CMK (cell line): ENCODE measurements around the gene IFITM1.

ENCODE experiments used
- DNase-seq: peaks from one replicate; pipeline ENCODE4 v3.0.0-alpha.2; 2010; ENCODE audit warnings: low read depth

IFITM1 gene

GRCh38 chr11:293852-294661 is 19.8 kb upstream of the IFITM1 start:
- DNase-seq: no peak

GRCh38 chr11:294780-295179 is 19.1 kb upstream of the IFITM1 start:
- DNase-seq: no peak

DNA sequence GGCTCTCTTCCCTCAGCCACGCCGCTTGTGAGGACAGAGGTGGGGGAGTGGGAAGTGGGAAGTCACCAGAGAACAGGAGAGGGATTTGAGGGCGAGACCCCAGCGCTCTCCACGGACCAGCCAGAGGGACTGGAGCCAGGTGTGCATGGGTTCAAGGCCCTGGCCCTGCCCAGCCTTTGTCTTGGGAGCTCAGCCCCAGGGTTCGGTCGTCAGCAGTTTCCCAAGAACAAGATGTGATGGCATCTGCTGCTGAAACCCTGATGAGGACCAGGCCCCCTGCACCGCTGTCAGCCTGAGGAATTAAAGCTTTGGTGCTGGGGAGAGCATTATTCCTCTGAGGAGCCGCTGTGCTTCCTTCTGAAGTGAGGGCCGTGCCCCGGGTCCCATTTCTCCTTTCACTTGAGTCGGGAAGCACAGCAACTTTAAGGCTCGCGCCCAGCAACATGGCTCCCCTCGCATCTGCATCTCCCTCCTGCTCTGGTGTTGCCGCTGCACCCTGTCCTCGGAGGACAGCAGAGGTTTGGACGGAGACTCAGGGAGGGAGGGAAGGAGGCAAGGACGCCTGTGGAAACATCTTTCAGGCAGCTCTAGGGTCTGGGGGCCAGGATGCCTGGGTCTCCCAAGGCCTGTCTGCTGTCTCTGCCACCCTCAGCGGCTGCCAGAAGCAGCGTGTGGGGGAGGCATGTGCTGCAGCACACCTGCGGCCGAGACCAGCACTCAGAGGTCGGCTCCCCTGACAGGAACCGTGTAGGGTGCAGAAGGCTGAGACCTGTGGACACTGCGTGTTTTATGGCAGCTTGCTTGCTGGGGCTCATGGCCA is 18.3 kb upstream of the IFITM1 start:
- no peak for DNase-seq

GRCh38 chr11:296171-297050 is 17.4 kb upstream of the IFITM1 start:
- no peak for DNase-seq

GRCh38 chr11:297051-297585 is 16.7 kb upstream of the IFITM1 start:
- no peak for DNase-seq

- peak; percentile 74 for DNase-seq
These were observed 16.0 kb upstream of the IFITM1 start for GRCh38 chr11:297586-298405.

DNA sequence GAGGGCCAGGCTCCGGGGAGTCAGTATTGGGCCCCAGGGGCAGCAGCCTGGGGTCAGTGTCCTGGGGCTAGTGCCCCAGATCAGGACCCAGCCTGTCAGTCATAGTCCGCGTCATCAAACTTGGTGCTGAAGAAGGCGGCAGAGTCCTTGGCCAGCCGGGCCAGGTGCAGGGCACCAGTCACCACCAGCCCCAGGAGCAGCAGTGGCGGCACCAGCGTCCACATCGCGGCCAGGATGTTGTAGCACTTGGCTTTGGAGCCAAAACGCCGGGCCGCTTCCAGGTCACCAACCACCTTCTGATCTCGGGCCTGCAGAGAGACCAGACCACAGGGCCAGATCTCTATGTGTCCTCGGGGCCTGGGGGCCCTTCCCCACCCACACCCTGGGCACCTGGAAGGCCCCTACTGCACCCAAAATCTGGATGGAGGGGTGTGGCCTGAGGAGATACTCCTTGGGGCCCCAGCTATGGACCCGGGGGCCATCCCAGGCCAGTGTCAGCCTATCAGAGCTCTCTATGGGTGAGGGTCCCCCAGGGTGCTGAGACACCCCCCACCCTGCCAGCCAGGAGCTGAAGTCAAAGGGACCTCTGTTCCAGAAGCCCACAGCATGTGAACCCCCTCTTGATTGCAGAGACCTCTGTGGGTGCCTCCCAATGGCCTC is 15.3 kb upstream of the IFITM1 start:
- no peak for DNase-seq

GRCh38 chr11:299081-299891 is 14.6 kb upstream of the IFITM1 start, which contains the start of gene IFITM5:
Gene IFITM5, minus strand, starts transcription at chr11:299526. Its CDS starts 36 bp downstream, at chr11:299490.
- no peak for DNase-seq

GRCh38 chr11:299951-300735 is 13.7 kb upstream of the IFITM1 start:
- no peak for DNase-seq

DNA sequence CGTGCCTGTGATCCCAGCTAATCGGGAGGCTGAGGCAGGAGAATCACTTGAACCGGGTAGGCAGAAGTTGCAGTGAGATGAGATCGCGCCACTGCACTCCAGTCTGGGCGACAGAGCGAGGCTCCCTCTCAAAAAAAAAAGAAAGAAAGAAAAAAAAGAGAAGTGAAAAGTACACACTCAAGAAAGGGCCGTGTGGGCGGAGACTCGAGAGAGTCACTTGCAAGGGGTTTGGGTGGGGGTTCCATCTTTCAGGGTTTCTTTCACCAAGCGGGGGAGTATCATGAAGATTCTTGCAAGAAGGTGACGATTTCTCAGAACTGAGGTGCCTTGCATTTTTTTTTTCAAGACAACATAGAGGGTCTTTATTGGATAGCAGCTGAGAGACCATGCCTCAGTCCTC is 10.5 kb upstream of the IFITM1 start:
- DNase-seq: no peak

DNA sequence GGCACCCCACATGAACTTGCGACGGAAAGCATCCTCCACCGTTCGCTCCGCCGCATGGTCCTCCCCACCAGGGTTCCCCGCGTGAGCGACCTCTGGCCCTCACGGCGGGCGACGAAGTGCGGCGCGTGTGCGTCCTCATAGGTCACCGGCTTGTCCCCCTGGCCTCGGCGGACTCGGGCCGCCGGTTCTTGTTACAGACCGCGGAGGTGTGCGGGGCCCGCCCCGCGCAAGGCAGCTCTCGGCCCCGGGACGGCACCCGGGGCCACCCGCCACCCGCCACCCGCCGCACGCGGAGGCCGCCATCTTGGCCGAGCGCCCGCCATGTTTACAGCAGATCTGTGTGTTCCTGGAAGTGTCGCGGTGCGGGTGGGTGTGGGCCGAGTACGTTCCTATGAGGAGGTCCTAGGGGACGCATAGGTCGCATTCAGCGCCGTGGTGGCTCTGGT is 9.8 kb upstream of the IFITM1 start:
- DNase-seq: no peak

DNA sequence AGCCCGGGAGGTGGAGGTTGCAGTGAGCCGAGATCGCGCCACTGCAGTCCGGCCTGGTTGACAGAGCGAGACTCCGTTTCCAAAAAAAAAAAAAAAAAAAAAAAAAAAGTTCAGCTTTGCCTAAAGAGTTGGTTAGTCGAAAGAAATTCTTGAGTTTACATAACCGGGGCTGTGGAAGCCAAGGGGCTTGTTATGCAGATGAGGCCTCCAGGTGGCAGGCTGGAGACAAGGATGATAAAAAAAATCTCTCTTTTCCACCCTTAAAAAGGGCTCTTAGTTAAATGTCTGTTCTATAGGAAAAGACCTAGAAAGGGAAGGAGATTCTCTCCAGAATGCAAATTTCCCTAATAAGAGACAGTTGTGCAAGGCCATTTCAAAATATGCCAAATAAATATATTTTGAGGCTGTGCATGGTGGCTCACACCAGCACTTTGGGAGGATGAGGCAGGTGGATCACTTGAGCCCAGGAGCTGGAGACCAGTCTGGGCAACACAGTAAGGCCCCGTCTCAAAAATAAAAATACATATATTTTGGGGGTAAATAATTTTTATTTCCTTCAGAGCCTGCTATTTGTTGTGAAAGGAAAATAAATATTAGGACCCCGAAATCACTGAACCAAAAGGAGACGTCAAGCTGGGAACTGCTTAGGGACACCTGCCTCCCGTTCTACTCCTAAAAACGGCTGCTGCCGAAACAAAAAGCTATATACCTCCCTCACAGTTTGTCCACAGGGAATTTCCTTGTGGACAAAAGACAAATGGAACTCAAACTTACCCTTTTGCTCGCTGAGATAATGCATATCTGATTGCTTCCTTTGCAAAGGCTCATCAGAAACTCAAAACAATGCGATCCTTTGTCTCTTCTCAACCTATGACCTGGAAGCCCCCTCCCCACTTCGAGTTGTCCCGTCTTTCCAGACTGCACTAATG is 8.7 kb upstream of the IFITM1 start:
- DNase-seq: no peak

DNA sequence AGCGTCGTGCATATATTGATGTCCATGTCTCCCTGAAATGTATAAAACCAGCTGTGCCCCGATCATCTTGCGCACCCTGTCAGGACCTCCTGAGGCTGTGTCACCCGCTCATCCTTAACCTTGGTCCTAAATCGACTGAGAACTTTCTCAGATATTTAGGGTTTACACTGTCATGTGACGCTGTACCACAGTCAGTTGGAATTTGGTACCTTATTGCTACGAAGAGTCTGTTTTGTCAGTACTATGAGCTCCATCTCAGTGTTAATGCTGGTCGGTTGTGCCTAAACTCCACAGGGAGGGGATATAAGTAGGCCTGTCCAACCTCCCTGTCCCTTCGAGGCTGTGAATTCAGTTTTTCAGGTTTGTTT is 8.0 kb upstream of the IFITM1 start:
- DNase-seq: no peak

DNA sequence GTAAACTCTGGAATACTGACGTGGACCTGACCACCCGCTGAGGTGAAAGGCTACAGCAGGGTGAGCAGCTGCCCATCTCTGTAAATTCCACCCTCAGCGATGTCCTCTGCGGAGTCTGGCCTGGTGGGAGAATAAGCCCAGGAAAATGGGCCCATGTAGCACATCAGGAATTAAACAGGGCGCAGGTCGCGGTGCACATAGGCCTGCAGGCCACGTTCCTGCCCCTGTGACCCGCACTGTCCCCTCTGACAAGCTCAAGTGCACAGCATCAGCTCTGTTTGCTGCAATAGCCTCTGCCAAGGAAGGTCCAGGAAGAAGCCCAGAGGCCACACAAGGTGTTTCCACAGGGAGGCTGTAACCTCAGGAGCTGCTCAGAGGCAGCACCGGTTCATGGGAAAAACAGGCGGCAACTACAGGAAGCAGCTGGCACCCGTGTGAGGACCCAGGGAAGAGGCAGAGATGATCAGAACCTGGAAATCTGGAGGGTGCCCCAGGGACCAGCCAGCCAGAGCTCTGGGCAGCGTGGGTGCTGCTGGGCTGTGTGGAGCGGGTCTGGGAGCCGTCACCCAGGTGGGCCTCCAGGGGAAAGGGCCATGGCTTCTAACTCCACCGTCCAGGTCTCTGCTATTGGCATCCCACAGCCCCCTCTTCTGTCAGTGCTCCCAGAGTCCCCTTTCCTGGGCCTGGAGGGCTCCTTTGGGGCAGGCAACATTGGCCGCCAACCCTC is 7.0 kb upstream of the IFITM1 start:
- DNase-seq: no peak

GRCh38 chr11:307766-308708 is 5.8 kb upstream of the IFITM1 start, which contains the start of gene IFITM2:
Gene IFITM2, plus strand, starts transcription at chr11:307816. Its CDS starts 377 bp downstream, at chr11:308193.
- peak; percentile 68 for DNase-seq
